T-helper 1 cell treated with Interleukin-12 subunit alpha and Interleukin-12 subunit beta and Interleukin-4 antibody, amounts not matched to agents 30 ng/mL and 1 ng/mL, for 36 hours (primary cell): Measurements from ENCODE around the gene DENR. TPM values are rescaled to one million over a fixed set of nuclear protein-coding genes. Genes with fewer than 3 reads are reported as not detected.
"Not testable (repeated sequence)": the region's sequence is repeated elsewhere in the genome, so short reads cannot be mapped to it uniquely, and the experiment has no call there.

Experiments used
- intact Hi-C: fragments of 100-400 bp; cut with micrococcal nuclease; formaldehyde crosslinking; loops from one replicate; pipeline ENCODE4 v1.15.1; 2024
- total RNA-seq: library from RNA; stranded (reverse); gene quantifications from 2 replicates; pipeline ENCODE4 v1.2.3, GENCODE V29; 2022

DENR gene
- total RNA-seq, 1 donor from 2014 or later, result 69.6 TPM

GRCh38 chr12:122738571-122738970 lies 14.1 kb upstream of the DENR start:
- intact Hi-C loops, result no loop called here

DNA sequence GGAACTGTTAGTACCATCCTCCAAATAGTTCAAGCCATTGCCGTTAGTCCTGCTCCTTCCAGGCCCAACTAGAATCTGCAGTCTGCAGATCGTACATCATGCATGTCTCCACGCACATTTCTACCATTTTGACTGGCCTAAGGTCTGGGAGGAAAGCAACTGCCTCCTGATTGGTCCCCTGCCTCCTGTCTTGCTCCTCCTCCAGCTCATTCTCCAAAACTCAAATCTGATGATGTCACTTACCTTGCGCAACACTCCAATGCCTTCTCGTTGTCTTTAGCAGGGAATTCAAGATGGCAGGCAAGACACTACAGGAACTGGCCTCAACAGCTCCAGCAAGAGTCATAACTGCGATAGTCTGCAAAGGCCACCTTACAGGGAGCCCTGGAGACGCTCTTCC lies 12.3 kb upstream of the DENR start:
- intact Hi-C loops, result no loop called here

GRCh38 chr12:122743895-122744525 lies 8.6 kb upstream of the DENR start:
- intact Hi-C loops, result no loop called here

GRCh38 chr12:122747224-122748135 lies 5.1 kb upstream of the DENR start:
- intact Hi-C loops, result no loop called here

GRCh38 chr12:122749569-122750332 lies 2.9 kb upstream of the DENR start:
- intact Hi-C loops, result loop anchor here (5.0 to 10.0 kb wide), 2 partner anchors 347 to 665 kb away; no protein-coding TSS in a partner anchor

GRCh38 chr12:122750781-122751515 lies 1.7 kb upstream of the DENR start:
- intact Hi-C loops, result loop anchor here (5.0 to 10.0 kb wide), 2 partner anchors 349 to 666 kb away; no protein-coding TSS in a partner anchor

- intact Hi-C loops, result loop anchor here (1.0 to 10.0 kb wide), 5 partner anchors 21 to 668 kb away; partner anchors contain the start of genes CCDC62, DIABLO, MPHOSPH9 and MTRFR
These were observed 661 bp downstream of the DENR start for GRCh38 chr12:122753319-122753650.

GRCh38 chr12:122754790-122755189 lies 2.2 kb downstream of the DENR start:
- intact Hi-C loops, result loop anchor here (5.0 to 10.0 kb wide), 2 partner anchors 352 to 670 kb away; no protein-coding TSS in a partner anchor

- intact Hi-C loops, result loop anchor here (10.0 kb wide), 1 partner anchor 673 kb away; no protein-coding TSS in a partner anchor
These were observed 4.9 kb downstream of the DENR start for GRCh38 chr12:122757568-122757967.

- intact Hi-C loops, result no loop called here
These were observed 32.9 kb downstream of the DENR start for GRCh38 chr12:122785503-122785902.

GRCh38 chr12:122788387-122788786 lies 35.8 kb downstream of the DENR start:
- intact Hi-C loops, result no loop called here

- intact Hi-C loops, result loop anchor here (5.0 kb wide), 2 partner anchors 83 to 183 kb away; no protein-coding TSS in a partner anchor
These were observed 37.0 kb downstream of the DENR start for GRCh38 chr12:122789637-122790036.

DNA sequence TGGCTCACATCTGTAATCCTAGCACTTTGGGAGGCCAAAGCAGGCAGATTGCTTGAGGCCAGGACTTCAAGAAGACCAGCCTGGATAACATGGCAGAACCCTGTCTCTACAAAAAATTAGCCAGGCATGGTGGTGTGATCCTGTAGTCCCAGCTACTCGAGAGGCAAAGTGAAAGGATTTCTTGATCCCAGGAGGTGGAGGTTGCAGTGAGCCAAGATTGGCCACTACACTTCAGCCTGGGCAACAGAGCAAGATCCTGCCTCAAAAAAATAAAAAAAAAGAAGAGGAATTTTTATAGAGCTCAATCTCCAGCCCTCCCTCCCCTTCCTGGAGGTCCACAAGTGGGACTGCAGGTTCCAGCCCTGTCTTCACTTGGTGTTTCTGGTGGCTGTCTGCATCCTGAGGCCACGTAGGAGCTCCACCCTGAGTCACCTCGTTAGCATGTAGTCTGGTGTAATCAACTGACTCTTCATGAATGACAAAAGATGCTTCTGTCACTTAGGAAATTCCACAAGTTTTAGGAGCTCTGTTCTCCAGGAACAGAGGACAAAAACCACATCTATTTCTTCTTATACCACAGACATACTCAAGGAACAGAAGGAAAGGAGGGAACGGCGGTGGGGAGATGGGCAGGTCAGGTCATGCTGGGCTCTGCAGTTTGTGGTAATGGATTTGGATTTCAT lies 37.9 kb downstream of the DENR start:
- intact Hi-C loops, result loop anchor here (5.0 kb wide), 2 partner anchors 82 to 182 kb away; no protein-coding TSS in a partner anchor

DNA sequence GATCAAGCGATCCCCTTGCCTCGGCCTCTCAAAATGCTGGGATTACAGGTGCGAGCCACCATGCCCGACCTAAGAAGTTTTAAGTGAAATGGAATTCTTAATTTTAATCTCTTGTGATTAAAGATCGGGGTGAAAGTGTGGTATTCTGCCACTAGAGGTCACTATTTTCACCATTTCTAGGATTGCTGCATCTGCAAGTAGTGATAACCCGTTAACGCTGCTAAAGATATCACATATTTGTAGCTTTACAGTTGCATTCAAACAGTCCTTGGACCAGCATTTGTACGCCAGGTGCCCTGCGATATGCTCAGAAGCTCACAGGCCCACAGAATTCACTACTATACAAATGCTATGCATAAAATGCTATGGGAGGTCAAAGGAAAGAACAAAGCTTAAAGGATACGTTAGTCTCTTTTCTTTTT lies 41.1 kb downstream of the DENR start:
- intact Hi-C loops, result loop anchor here (1.0 to 5.0 kb wide), 8 partner anchors 18 to 445 kb away; partner anchors contain the start of gene ARL6IP4

DNA sequence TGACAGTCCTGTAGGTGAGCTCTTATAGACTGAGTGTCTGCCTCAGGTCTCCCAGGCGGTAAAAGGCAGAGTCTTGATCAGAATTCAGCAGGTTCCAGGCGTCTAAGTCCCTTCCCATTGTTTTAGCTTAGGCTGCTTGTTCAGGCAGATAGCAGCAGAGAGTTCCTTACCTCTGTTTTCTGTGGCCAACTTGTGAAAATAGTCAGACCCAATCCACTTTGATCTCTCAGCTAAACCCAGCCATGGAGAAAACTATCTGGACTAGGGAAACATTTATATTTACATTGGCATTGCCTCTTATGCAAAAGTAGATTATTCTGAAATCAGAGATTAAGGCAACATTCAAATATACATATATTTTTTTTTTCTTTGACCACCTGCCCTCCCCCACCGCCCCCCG lies 43.2 kb downstream of the DENR start:
- intact Hi-C loops, result no loop called here

DNA sequence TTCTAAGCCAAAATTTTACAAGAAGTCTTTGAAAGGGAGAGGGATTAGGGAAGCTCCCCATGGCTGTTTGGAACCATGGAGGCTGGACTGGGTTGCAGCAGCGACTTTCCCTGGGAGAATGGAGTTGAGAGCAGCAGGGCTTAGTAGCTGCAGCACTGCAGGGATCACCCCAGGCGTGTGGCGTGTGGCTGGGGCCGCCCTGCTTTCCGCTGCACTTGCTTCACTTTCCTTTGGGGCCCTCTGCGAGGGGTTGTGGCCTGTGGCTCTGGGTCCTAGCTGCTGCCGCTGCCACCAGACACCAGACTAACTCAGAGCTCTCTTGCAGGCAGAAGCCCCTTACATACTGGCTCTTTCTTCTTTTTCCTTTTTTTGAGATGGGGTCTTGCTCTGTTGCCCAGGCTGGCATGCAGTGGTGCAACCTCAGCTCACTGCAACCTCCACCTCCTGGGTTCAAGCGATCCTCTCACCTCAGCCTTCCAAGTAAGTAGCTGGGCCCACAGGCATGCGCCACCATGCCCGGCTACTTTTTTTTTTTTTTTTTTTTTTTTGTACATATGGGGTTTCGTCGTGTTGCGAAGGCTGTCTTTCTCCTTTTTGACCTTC lies 47.1 kb downstream of the DENR start:
- intact Hi-C loops, result no loop called here

- intact Hi-C loops, result no loop called here
These were observed 51.3 kb downstream of the DENR start for GRCh38 chr12:122803937-122804336.

DNA sequence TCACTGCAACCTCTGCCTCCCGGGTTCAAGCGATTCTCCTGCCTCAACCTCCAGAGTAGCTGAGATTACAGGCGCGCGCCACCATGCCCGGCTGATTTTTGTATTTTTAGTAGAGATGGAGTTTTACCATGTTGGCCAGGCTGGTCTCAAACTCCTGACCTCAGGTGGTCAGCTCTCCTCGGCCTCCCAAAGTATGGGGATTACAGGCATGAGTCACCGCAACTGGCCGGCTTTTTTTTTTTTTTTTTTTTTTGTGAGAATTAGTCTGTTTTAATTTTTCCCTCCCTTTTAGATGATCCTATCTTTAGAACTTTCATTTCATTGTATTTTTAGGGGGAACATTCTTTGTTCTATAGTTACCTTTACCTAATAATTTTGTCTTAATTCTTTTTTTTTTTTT lies 52.3 kb downstream of the DENR start:
- intact Hi-C loops, result not testable (repeated sequence)

DNA sequence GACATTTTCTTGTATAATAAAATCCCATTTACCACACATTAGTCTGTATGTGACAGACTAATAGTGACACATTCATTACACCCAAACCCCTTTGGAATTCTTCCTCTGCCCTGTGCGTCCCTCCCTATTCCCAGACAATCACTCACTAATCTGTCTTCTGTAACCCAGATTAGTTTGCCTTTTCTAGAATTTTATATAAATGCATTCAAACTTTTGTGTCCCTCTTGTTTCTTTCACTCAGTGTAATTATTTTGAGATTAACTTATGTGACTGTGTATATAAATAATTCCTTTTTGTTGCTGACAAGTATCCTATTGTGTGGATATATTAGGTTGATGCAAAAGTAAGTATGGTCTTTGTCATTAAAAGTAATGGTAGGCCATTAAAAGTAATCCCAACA lies 55.0 kb downstream of the DENR start:
- intact Hi-C loops, result no loop called here

GRCh38 chr12:122811777-122812176 lies 59.2 kb downstream of the DENR start:
- intact Hi-C loops, result no loop called here
